ENCODE data around the gene SETD2. TPM values are rescaled to one million over a fixed set of nuclear protein-coding genes. Genes with fewer than 3 reads are reported as not detected.

SETD2 gene
- total and polyA plus RNA-seq, 4 donors, result 12.9 to 62.5 (median 33.5) TPM

GRCh38 chr3:46970391-46971091 is 193.4 kb downstream of the SETD2 start:
- ATAC-seq (ENCODE audit: low FRiP score), result no peak
- WGBS, 2 donors, result 24 to 25% methylated on average over 3 of the region's 3 CpGs
- H3K27ac ChIP-seq (ENCODE audit: low read depth in 1 of 2, low read length in 2 of 2), result no peak overlapping the region
- H3K4me1 ChIP-seq (ENCODE audit: control insufficient read depth in 1 of 2, insufficient read depth in 2 of 2, low read length in 2 of 2), result peaks cover 4 to 5% of the 10 kb centered on the region in 2 donors
- H3K4me3 ChIP-seq (ENCODE audit: low read length in 2 of 2), result no peak overlapping the region
- intact Hi-C loops (cut with DNase I), result no loop called here
- DNase-seq, result no peak
- no peaks in the 10 kb centered on the region for H3K36me3 ChIP-seq (ENCODE audit: control insufficient read depth in 1 of 2, insufficient read depth in 2 of 2, low read length in 1 of 2)
- H3K27me3 ChIP-seq (ENCODE audit: control insufficient read depth in 1 of 2, insufficient read depth in 2 of 2, low read length in 1 of 2), result no peaks in the 10 kb centered on the region
- no peaks in the 10 kb centered on the region for H3K9me3 ChIP-seq (ENCODE audit: control insufficient read depth, low read length)

DNA sequence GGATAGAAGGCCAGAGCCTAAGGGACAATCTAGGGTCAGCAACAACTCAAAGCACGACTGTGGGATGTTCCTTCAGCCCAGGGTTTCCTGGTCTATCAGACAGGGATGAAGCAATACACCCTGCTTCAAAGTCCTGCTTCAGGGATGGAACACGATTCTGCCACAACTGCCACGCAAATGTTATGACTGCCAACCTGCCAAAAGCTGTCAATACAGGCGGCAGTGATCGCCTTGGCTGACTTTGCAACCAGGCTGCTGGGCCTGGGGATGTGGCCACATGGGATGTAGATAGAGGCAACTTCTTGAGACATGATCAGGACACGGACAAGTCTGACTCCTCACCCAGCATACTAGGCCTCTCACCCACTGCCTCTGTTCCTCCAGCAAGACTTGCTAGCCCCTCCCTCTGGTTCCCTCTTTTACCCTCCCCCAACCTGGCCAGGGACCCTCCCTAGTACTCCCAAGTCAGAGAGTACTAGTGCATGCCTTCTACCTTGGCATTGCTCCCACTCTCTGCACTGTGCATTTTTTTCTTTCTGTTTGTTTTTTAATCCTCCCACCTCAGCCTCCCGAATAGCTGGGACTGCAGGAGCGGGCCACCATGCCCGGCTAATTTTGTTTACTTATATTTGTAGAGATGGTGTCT is 195.0 kb downstream of the SETD2 start:
- 39 to 40% methylated on average over 9 of the region's 9 CpGs for WGBS, 2 donors
- no peak overlapping the region for H3K27ac ChIP-seq (ENCODE audit: low read depth in 1 of 2, low read length in 2 of 2)
- no peaks in the 10 kb centered on the region for H3K27me3 ChIP-seq (ENCODE audit: control insufficient read depth in 1 of 2, insufficient read depth in 2 of 2, low read length in 1 of 2)
- no peak overlapping the region for H3K4me3 ChIP-seq (ENCODE audit: low read length in 2 of 2)
- no peak for DNase-seq
- intact Hi-C loops (cut with DNase I), result no loop called here
- H3K9me3 ChIP-seq (ENCODE audit: control insufficient read depth, low read length), result no peaks in the 10 kb centered on the region
- no peak for ATAC-seq (ENCODE audit: low FRiP score)
- H3K36me3 ChIP-seq (ENCODE audit: control insufficient read depth in 1 of 2, insufficient read depth in 2 of 2, low read length in 1 of 2), result no peaks in the 10 kb centered on the region
- peaks cover 0 to 4% of the 10 kb centered on the region in 2 donors for H3K4me1 ChIP-seq (ENCODE audit: control insufficient read depth in 1 of 2, insufficient read depth in 2 of 2, low read length in 2 of 2)

GRCh38 chr3:46966811-46967210 is 197.1 kb downstream of the SETD2 start:
- H3K4me3 ChIP-seq (ENCODE audit: low read length in 2 of 2), result no peak overlapping the region
- DNase-seq (no peak), ATAC-seq (ENCODE audit: low FRiP score) (no peak)
- no peaks in the 10 kb centered on the region for H3K36me3 ChIP-seq (ENCODE audit: control insufficient read depth in 1 of 2, insufficient read depth in 2 of 2, low read length in 1 of 2)
- intact Hi-C loops (cut with DNase I), result no loop called here
- no peaks in the 10 kb centered on the region for H3K27me3 ChIP-seq (ENCODE audit: control insufficient read depth in 1 of 2, insufficient read depth in 2 of 2, low read length in 1 of 2)
- 85 to 87% methylated on average over 5 of the region's 5 CpGs for WGBS, 2 donors
- H3K4me1 ChIP-seq (ENCODE audit: control insufficient read depth in 1 of 2, insufficient read depth in 2 of 2, low read length in 2 of 2), result peaks cover 0 to 4% of the 10 kb centered on the region in 2 donors
- no peak overlapping the region for H3K27ac ChIP-seq (ENCODE audit: low read depth in 1 of 2, low read length in 2 of 2)
- no peaks in the 10 kb centered on the region for H3K9me3 ChIP-seq (ENCODE audit: control insufficient read depth, low read length)

Other genes starting within 250 kb of the SETD2 start
- 10 to 100 TPM; 30.5 to 35.9 TPM for gene CCDC12, start 187.4 kb downstream of the SETD2 start, total RNA-seq
- 10 to 100 TPM; 43.5 to 46.5 TPM for gene CCDC12, start 187.4 kb downstream of the SETD2 start, polyA plus RNA-seq
- 10 to 100 TPM; 26.2 to 45.8 TPM for gene NBEAL2, start 184.4 kb downstream of the SETD2 start, total RNA-seq
- gene NBEAL2, start 184.4 kb downstream of the SETD2 start, polyA plus RNA-seq, result 10 to 100 TPM in 1 of 2 donors, 1 to 10 TPM in 1; 6.3 to 55.8 TPM
- 1 to 10 TPM; 6.5 to 6.7 TPM for gene KIF9, start 118.7 kb upstream of the SETD2 start, total RNA-seq
- gene KIF9, start 118.7 kb upstream of the SETD2 start, polyA plus RNA-seq, result 10 to 100 TPM; 13.5 to 14.4 TPM
- gene KLHL18, start 118.8 kb upstream of the SETD2 start, total RNA-seq, result 10 to 100 TPM; 22.9 to 26.7 TPM
- 10 to 100 TPM in 1 of 2 donors, 1 to 10 TPM in 1; 9.0 to 20.3 TPM for gene KLHL18, start 118.8 kb upstream of the SETD2 start, polyA plus RNA-seq
- gene PTPN23, start 216.9 kb upstream of the SETD2 start, total RNA-seq, result 10 to 100 TPM; 38.9 to 44.0 TPM
- gene PTPN23, start 216.9 kb upstream of the SETD2 start, polyA plus RNA-seq, result 10 to 100 TPM in 1 of 2 donors, 1 to 10 TPM in 1; 7.1 to 17.7 TPM

Data from aorta (tissue), 5 donors.